HL-60 (cell line): ENCODE measurements around the gene MAU2.

Experiments used
- CTCF ChIP-seq: IDR thresholded peaks from one replicate; pipeline ENCODE4 v1.5.1; 2011; ENCODE audit warnings: low read length, control low read depth, inconsistent platforms; ENCODE audit not compliant: insufficient read depth
- GABPA ChIP-seq: IDR thresholded peaks from 2 replicates; pipeline ENCODE4 v1.6.1; 2012; ENCODE audit warnings: low read depth
- POLR2AphosphoS5 ChIP-seq: IDR thresholded peaks from 2 replicates; pipeline ENCODE4 v1.6.1; 2012; ENCODE audit warnings: low read depth
- REST ChIP-seq: IDR thresholded peaks from 2 replicates; pipeline ENCODE4 v1.6.1; 2012; ENCODE audit warnings: low read depth; ENCODE audit not compliant: insufficient replicate concordance
- SPI1 ChIP-seq: IDR thresholded peaks from 2 replicates; pipeline ENCODE4 v1.6.1; 2012; ENCODE audit warnings: low read depth, mild to moderate bottlenecking, borderline replicate concordance

- no peak for TF ChIP-seq CTCF
- TF ChIP-seq POLR2AphosphoS5 = no peak
- TF ChIP-seq REST = no peak
- no peak for TF ChIP-seq GABPA
- TF ChIP-seq SPI1 = no peak
Observed at GRCh38 chr19:19305066-19305465, 15.6 kb upstream of the MAU2 start.
